SK-N-SH (cell line): Measurements from ENCODE around the gene LRRC56. TPM values are rescaled to one million over a fixed set of nuclear protein-coding genes. Genes with fewer than 3 reads are reported as not detected.

Experiments used
- CTCF ChIA-PET: fragments of 300-600, 350-600 bp; formaldehyde crosslinking; extraction: SDS; loops from one replicate; lab custom pipeline; 2021; lab: Yijun Ruan, JAX
- POLR2A ChIA-PET: fragments of 350-600 bp; sonication (Branson Sonifier 250); formaldehyde crosslinking; extraction: SDS; loops from one replicate; lab custom pipeline; 2020; ENCODE audit warnings: antibody characterized with exemption, inconsistent platforms; lab: Yijun Ruan, JAX
- DNase-seq: peaks from one replicate; pipeline ENCODE4 v3.0.0; 2012
- H2AFZ ChIP-seq: fragments of 200-600 bp; sonication (generic); 2 replicates; pipeline ENCODE4 v1.8.1; 2016; ENCODE audit warnings: antibody characterized with exemption, mild to moderate bottlenecking, low read depth
- H3F3A ChIP-seq: fragments of 200-600 bp; sonication (generic); replicated peaks from 2 replicates; pipeline ENCODE3; 2016; ENCODE audit warnings: antibody characterized with exemption, mild to moderate bottlenecking; ENCODE audit not compliant: insufficient read depth
- H3K27ac ChIP-seq, 2 experiments: fragments of 200-500 bp in 1 of 2; fragments of 200-600 bp in 1 of 2; sonication (Bioruptor generic) in 1 of 2; sonication (generic), shearing (Covaris generic) in 1 of 2; 2 replicates each; pipeline versions ENCODE4 v1.5.1 to v1.6.1; 2014 to 2016; ENCODE audit warnings: low read depth in 2 of 2, inconsistent platforms in 1 of 2, low read length in 1 of 2, mild to moderate bottlenecking in 1 of 2, mixed read lengths in 1 of 2
- H3K27me3 ChIP-seq: fragments of 200-600 bp; sonication (generic), shearing (Covaris generic); 2 replicates; pipeline ENCODE4 v1.6.1; 2016; ENCODE audit warnings: mixed run types; ENCODE audit not compliant: insufficient read depth
- H3K36me3 ChIP-seq, 2 experiments: fragments of 200-500 bp in 1 of 2; fragments of 200-600 bp in 1 of 2; sonication (Bioruptor generic) in 1 of 2; sonication (generic) in 1 of 2; replicated peaks in 1 of 2; 2 replicates each; pipeline versions ENCODE3 to v1.5.1; 2014 to 2016; ENCODE audit warnings: low read length in 1 of 2, mild to moderate bottlenecking in 1 of 2; ENCODE audit not compliant: insufficient read depth in 2 of 2, control insufficient read depth in 1 of 2
- H3K4me1 ChIP-seq, 2 experiments: fragments of 200-500 bp in 1 of 2; fragments of 200-600 bp in 1 of 2; sonication (Bioruptor generic) in 1 of 2; sonication (generic), shearing (Covaris generic) in 1 of 2; 2 replicates each; pipeline versions ENCODE4 v1.5.1 to v1.6.1; 2014 to 2016; ENCODE audit warnings: low read depth in 1 of 2, low read length in 1 of 2, mixed run types in 1 of 2; ENCODE audit not compliant: insufficient read depth in 2 of 2, control insufficient read depth in 1 of 2
- H3K4me2 ChIP-seq: fragments of 200-600 bp; sonication (generic), shearing (Covaris generic); 2 replicates; pipeline ENCODE4 v1.6.1; 2017; ENCODE audit warnings: mixed run types
- H3K4me3 ChIP-seq, 2 experiments: fragments of 200-500 bp in 1 of 2; fragments of 200-600 bp in 1 of 2; sonication (Bioruptor generic) in 1 of 2; sonication (generic), shearing (Covaris generic) in 1 of 2; 2 replicates each; pipeline versions ENCODE4 v1.5.1 to v1.8.1; 2014 to 2016; ENCODE audit warnings: low read depth in 2 of 2, inconsistent platforms in 1 of 2, low read length in 1 of 2, mild to moderate bottlenecking in 1 of 2, mixed read lengths in 1 of 2, moderate library complexity in 1 of 2
- H3K79me2 ChIP-seq: fragments of 200-600 bp; sonication (generic); 2 replicates; pipeline ENCODE4 v1.8.1; 2017; ENCODE audit warnings: mild to moderate bottlenecking; ENCODE audit not compliant: insufficient read depth
- H3K9ac ChIP-seq: fragments of 200-600 bp; sonication (generic); 2 replicates; pipeline ENCODE4 v1.6.1; 2017; ENCODE audit warnings: mixed run types
- H3K9me2 ChIP-seq: fragments of 200-600 bp; sonication (generic); 2 replicates; pipeline ENCODE4 v1.6.1; 2017; ENCODE audit warnings: mixed run types
- H3K9me3 ChIP-seq: fragments of 200-600 bp; sonication (generic); 2 replicates; pipeline ENCODE4 v1.6.1; 2017; ENCODE audit warnings: mixed run types, mild to moderate bottlenecking, moderate library complexity
- H4K20me1 ChIP-seq: fragments of 200-600 bp; sonication (generic); 2 replicates; pipeline ENCODE4 v1.6.1; 2017; ENCODE audit warnings: mild to moderate bottlenecking, mixed run types; ENCODE audit not compliant: insufficient read depth
- ELF1 ChIP-seq: IDR thresholded peaks from 2 replicates; pipeline ENCODE4 v1.4.0; 2012
- EP300 ChIP-seq, 2 experiments: IDR thresholded peaks; 2 replicates each; pipeline versions ENCODE4 v1.4.0 to v1.6.1; 2012; ENCODE audit warnings: borderline replicate concordance in 1 of 2, low read depth in 1 of 2, low read length in 1 of 2
- FOSL2 ChIP-seq: IDR thresholded peaks from 2 replicates; pipeline ENCODE4 v1.4.0; 2012; ENCODE audit warnings: low read depth, mild to moderate bottlenecking, moderate library complexity, borderline replicate concordance
- JUND ChIP-seq: IDR thresholded peaks from 2 replicates; pipeline ENCODE4 v1.4.0; 2012
- MAX ChIP-seq: IDR thresholded peaks from 2 replicates; pipeline ENCODE4 v1.4.0; 2012; ENCODE audit warnings: low read depth
- MXI1 ChIP-seq: IDR thresholded peaks from 2 replicates; pipeline ENCODE4 v1.6.1; 2012; ENCODE audit warnings: mild to moderate bottlenecking, low read depth, low read length, improper control_type of control experiment
- NFIC ChIP-seq: IDR thresholded peaks from 2 replicates; pipeline ENCODE4 v1.4.0; 2012; ENCODE audit warnings: borderline replicate concordance
- PBX3 ChIP-seq: IDR thresholded peaks from 2 replicates; pipeline ENCODE4; 2012
- POLR2AphosphoS5 ChIP-seq: IDR thresholded peaks from 2 replicates; pipeline ENCODE4 v1.6.1; 2012; ENCODE audit warnings: low read depth, low read length
- RAD21 ChIP-seq: IDR thresholded peaks from 2 replicates; pipeline ENCODE4 v1.6.1; 2012; ENCODE audit warnings: mild to moderate bottlenecking, low read length
- RCOR1 ChIP-seq: fragments of 150-350 bp; IDR thresholded peaks from 2 replicates; pipeline ENCODE4 v1.6.1; 2017; ENCODE audit warnings: antibody characterized with exemption, low read length
- SIN3A ChIP-seq: IDR thresholded peaks from 2 replicates; pipeline ENCODE4 v1.6.1; 2012; ENCODE audit warnings: low read depth, mild to moderate bottlenecking, low read length, moderate library complexity, borderline replicate concordance
- TAF1 ChIP-seq: IDR thresholded peaks from 2 replicates; pipeline ENCODE4 v1.6.1; 2012; ENCODE audit warnings: low read depth, mild to moderate bottlenecking, low read length, moderate library complexity, borderline replicate concordance
- TCF12 ChIP-seq: IDR thresholded peaks from 2 replicates; pipeline ENCODE4 v1.4.0; 2012
- USF2 ChIP-seq: fragments of 150-350 bp; IDR thresholded peaks from 2 replicates; pipeline ENCODE4 v1.6.1; 2017; ENCODE audit warnings: antibody characterized with exemption, low read length, low read depth, borderline replicate concordance
- WGBS: methylation state at CpG from one replicate; pipeline ENCODE4 v1.1.6; 2017; ENCODE audit warnings: low lambda C conversion rate; 5-methylcytosine and 5-hydroxymethylcytosine counted together
- polyA plus RNA-seq, 3 experiments: library from polyadenylated mRNA; depleted of rRNA; stranded (reverse); fragments of >200 nt; gene quantifications; 2 replicates each; pipeline ENCODE4 v1.2.3, GENCODE V29; 2012
- TF ChIP-seq, protein P1 (sequence below): IDR thresholded peaks from 2 replicates; pipeline ENCODE4 v1.4.0; 2012; ENCODE audit warnings: low read depth, borderline replicate concordance
- TF ChIP-seq, protein P2 (sequence below): fragments of 200-600 bp; sonication (generic); IDR thresholded peaks from 2 replicates; pipeline ENCODE4 v1.6.1; 2017; ENCODE audit warnings: antibody characterized with exemption, mild to moderate bottlenecking, moderate library complexity

Gene LRRC56
- polyA plus RNA-seq, 1 of the 3 experiments (the other 2 are of a cell fraction): 1.2 TPM

GRCh38 chr11:571802-572185, 34.5 kb downstream of the LRRC56 start:
- CTCF ChIA-PET: interaction anchor here (1.0 kb wide), 1 partner anchor 17 kb away, joined by 4 read pairs; no protein-coding TSS in a partner anchor
- Histone ChIP-seq H3K9ac (no peak overlapping the region), H3K36me3 (no peaks in the 10 kb centered on the region), H3K9me2 (no peaks in the 10 kb centered on the region), H3K27ac (no peak overlapping the region), H3K27me3 (no peaks in the 10 kb centered on the region), H2AFZ (no peak overlapping the region)
- DNase-seq: no peak
- TF ChIP-seq EP300 (IDR thresholded peaks at IDR 0.05; ENCODE audit: borderline replicate concordance in 1 of 2, low read depth in 1 of 2, low read length in 1 of 2) (no peak), TAF1 (no peak), FOSL2 (no peak), JUND (no peak), NFIC (no peak), RAD21 (no peak), MAX (no peak), POLR2AphosphoS5 (no peak), ELF1 (no peak), USF2 (no peak), MXI1 (no peak), RCOR1 (no peak), TCF12 (no peak), PBX3 (no peak), SIN3A (no peak)
- TF ChIP-seq, protein P1, sequence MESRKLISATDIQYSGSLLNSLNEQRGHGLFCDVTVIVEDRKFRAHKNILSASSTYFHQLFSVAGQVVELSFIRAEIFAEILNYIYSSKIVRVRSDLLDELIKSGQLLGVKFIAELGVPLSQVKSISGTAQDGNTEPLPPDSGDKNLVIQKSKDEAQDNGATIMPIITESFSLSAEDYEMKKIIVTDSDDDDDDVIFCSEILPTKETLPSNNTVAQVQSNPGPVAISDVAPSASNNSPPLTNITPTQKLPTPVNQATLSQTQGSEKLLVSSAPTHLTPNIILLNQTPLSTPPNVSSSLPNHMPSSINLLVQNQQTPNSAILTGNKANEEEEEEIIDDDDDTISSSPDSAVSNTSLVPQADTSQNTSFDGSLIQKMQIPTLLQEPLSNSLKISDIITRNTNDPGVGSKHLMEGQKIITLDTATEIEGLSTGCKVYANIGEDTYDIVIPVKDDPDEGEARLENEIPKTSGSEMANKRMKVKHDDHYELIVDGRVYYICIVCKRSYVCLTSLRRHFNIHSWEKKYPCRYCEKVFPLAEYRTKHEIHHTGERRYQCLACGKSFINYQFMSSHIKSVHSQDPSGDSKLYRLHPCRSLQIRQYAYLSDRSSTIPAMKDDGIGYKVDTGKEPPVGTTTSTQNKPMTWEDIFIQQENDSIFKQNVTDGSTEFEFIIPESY: no peak
- TF ChIP-seq, protein P2, sequence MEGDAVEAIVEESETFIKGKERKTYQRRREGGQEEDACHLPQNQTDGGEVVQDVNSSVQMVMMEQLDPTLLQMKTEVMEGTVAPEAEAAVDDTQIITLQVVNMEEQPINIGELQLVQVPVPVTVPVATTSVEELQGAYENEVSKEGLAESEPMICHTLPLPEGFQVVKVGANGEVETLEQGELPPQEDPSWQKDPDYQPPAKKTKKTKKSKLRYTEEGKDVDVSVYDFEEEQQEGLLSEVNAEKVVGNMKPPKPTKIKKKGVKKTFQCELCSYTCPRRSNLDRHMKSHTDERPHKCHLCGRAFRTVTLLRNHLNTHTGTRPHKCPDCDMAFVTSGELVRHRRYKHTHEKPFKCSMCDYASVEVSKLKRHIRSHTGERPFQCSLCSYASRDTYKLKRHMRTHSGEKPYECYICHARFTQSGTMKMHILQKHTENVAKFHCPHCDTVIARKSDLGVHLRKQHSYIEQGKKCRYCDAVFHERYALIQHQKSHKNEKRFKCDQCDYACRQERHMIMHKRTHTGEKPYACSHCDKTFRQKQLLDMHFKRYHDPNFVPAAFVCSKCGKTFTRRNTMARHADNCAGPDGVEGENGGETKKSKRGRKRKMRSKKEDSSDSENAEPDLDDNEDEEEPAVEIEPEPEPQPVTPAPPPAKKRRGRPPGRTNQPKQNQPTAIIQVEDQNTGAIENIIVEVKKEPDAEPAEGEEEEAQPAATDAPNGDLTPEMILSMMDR: no peak
- TF ChIP-seq, all 33 proteins: peak for 0
- Histone ChIP-seq H3K4me3 (no peak overlapping the region), H3K79me2 (peaks cover 17% of the 10 kb centered on the region), H4K20me1 (peaks cover under 1% of the 10 kb centered on the region), H3K4me2 (no peak overlapping the region), H3F3A (no peaks in the 10 kb centered on the region), H3K9me3 (no peaks in the 10 kb centered on the region), H3K4me1 (peaks cover 6 to 27% of the 10 kb centered on the region in 2 experiments; a peak in 2 of 4 replicates)
- WGBS: 100% methylated on average over 2 of the region's 8 CpGs
- POLR2A ChIA-PET: no interaction called here
